GM08714 (cell line): ENCODE results near the gene CRLF1.
"Not testable (repeated sequence)": the region's sequence is repeated elsewhere in the genome, so short reads cannot be mapped to it uniquely, and the experiment has no call there.

ENCODE experiments used
- H3K4me3 ChIP-seq: fragments of 200-500 bp; sonication (Bioruptor generic); 2 replicates; pipeline ENCODE4 v1.5.1; 2014; ENCODE audit warnings: mild to moderate bottlenecking, low read length, inconsistent platforms
- ZNF274 ChIP-seq: IDR thresholded peaks from 2 replicates; pipeline ENCODE4 v1.6.1; 2012; ENCODE audit warnings: mild to moderate bottlenecking, low read depth, low read length

CRLF1 gene

GRCh38 chr19:18595475-18595874 is 11.1 kb downstream of the CRLF1 start:
- H3K4me3 ChIP-seq = no peak overlapping the region
- TF ChIP-seq ZNF274 = no peak

GRCh38 chr19:18594824-18595373 is 11.7 kb downstream of the CRLF1 start:
- TF ChIP-seq ZNF274 = no peak
- peak overlapping the region; percentile 2; the same call in 1 of the 2 replicates for H3K4me3 ChIP-seq

GRCh38 chr19:18594096-18594823 is 12.3 kb downstream of the CRLF1 start:
- no peak for TF ChIP-seq ZNF274
- peak overlapping the region; percentile 2; the same call in 1 of the 2 replicates for H3K4me3 ChIP-seq

GRCh38 chr19:18593367-18594095 is 13.1 kb downstream of the CRLF1 start:
- H3K4me3 ChIP-seq = no peak overlapping the region
- TF ChIP-seq ZNF274 = no peak

- not testable (repeated sequence) for H3K4me3 ChIP-seq
Measured at GRCh38 chr19:18592732-18593131, 13.9 kb downstream of the CRLF1 start.

GRCh38 chr19:18591735-18592385 is 14.7 kb downstream of the CRLF1 start:
- no peak for TF ChIP-seq ZNF274
- no peak overlapping the region for H3K4me3 ChIP-seq

- no peak for TF ChIP-seq ZNF274
- H3K4me3 ChIP-seq = no peak overlapping the region; the same call in 1 of the 2 replicates
Measured at GRCh38 chr19:18590273-18591272, 16.0 kb downstream of the CRLF1 start.

GRCh38 chr19:18589380-18590272 is 17.0 kb downstream of the CRLF1 start:
- TF ChIP-seq ZNF274 = no peak
- peak overlapping the region; percentile 76; the same call in 1 of the 2 replicates for H3K4me3 ChIP-seq

GRCh38 chr19:18588611-18589379 is 17.8 kb downstream of the CRLF1 start, which contains the start of gene REX1BD:
Gene REX1BD (plus strand): TSS chr19:18588798. CDS start chr19:18588802, 4 bp downstream.
- H3K4me3 ChIP-seq = peak within 1 kb of the TSS; percentile 76
- no peak for TF ChIP-seq ZNF274

GRCh38 chr19:18587962-18588610 is 18.5 kb downstream of the CRLF1 start:
- TF ChIP-seq ZNF274 = no peak
- H3K4me3 ChIP-seq = peak overlapping the region; percentile 76; the same call in 1 of the 2 replicates

- no peak overlapping the region for H3K4me3 ChIP-seq
- TF ChIP-seq ZNF274 = no peak
Measured at GRCh38 chr19:18587561-18587960, 19.0 kb downstream of the CRLF1 start.
